ENCODE data around the gene PSMD3.
A peak's percentile ranks its signal among the peaks of the same experiment; 100 is the strongest.

Gene PSMD3

GRCh38 chr17:40024901-40025300 is 44.3 kb downstream of the PSMD3 start:
- no peak for DNase-seq
- intact Hi-C loops (cut with DNase I; ENCODE audit: low total_unique reads) = no loop called here
- Histone ChIP-seq H3K4me3 (no peak overlapping the region), H3K9me3 (no peaks in the 10 kb centered on the region), H3K4me1 (peaks cover 0 to 35% (median 6%) of the 10 kb centered on the region in 4 donors), H3K27me3 (no peaks in the 10 kb centered on the region), H3K27ac (no peak overlapping the region), H3K36me3 (peaks cover 56 to 91% (median 73%) of the 10 kb centered on the region in 3 donors)
- TF ChIP-seq CTCF (IDR thresholded peaks at IDR 0.05) = no peak

GRCh38 chr17:40025559-40025958 is 45.0 kb downstream of the PSMD3 start:
- Histone ChIP-seq H3K4me3 (no peak overlapping the region), H3K36me3 (peaks cover 62 to 91% (median 71%) of the 10 kb centered on the region in 3 donors), H3K27me3 (no peaks in the 10 kb centered on the region), H3K4me1 (peaks cover 0 to 35% (median 6%) of the 10 kb centered on the region in 4 donors), H3K27ac (no peak overlapping the region), H3K9me3 (no peaks in the 10 kb centered on the region)
- DNase-seq = no peak
- no peak for TF ChIP-seq CTCF (IDR thresholded peaks at IDR 0.05)
- intact Hi-C loops (cut with DNase I; ENCODE audit: low total_unique reads) = no loop called here

DNA sequence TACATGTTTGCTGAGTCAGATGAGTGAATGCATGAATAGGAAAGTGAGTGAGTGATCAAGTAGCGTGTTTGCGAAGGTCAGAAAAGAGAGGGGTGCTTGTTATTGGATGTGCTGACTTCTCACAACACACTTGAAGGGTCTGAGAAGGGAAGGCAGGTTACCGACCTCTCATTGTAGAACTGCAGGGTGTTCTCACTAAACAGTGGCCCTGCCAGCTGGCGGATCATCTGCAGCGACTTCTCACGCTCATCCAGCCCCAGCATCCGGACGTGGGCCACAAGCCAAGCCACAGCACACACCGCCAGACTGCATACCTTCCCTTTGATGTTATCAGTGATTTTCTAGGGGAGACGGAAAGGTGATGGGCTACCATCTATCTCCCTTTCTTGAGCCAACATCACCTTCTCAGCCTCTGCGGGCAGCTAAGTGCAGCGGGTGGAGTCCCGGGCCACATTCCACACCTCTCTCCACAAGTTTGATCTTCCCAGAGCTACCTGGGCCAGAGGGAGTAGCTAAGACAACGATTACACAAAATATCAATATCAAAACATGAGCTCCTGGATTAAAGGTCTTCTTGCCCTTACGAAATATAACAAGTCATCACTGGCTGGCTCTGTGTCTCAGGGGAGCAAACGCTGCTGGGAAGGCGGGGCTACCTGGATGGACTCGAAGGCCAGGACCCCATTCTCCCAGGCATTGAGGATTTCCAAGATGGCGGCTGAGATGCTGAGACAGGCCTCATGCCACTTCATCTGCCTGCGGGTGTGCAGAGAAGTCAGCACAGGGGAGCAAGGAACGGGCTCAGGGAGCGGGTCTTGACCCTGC is 45.6 kb downstream of the PSMD3 start:
- no peak for DNase-seq
- H3K36me3 ChIP-seq = peaks cover 68 to 91% (median 74%) of the 10 kb centered on the region in 3 donors
- intact Hi-C loops (cut with DNase I; ENCODE audit: low total_unique reads) = no loop called here

DNA sequence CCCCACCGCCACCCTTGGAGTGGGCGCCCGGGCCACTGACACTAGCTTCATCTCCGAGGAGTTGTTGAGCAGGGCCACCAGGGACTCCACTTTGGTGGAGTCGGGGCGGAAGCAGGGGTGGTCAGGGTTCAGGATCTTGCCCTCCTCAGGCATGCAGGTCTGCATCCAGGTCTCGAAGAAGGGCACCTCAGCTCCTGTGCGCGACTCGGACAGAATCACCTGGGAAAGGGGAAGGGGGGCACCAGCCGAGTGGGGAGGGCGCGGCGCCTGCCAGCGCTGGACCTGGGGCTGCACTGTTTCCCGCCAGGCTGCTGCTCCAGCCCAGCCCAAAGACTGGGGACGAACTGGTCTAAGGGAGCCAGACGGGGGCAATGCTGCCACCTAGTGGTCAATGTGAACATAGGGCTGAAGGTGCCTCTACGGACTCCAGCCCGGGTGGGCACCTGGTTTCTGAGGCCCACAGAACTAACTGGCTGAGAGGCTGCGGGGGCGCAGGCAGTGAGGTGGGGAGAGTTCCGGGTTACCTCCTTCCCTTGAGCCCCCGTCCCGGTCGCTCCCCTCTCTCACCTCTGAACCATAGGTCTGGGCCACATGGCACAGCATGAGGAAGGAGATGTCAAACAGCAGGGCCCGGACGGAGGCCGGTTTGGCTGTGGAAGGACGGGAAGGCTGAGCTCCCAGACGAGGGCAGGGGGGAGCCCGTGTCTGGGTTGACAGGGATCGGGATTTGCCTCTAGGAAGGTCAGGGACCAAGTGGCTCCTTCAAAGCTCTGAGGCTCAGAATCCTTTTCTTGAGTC is 46.4 kb downstream of the PSMD3 start:
- peaks cover 72 to 91% (median 76%) of the 10 kb centered on the region in 3 donors for H3K36me3 ChIP-seq
- H3K9me3 ChIP-seq = no peaks in the 10 kb centered on the region
- peak; percentile 76 to 85 for DNase-seq
- H3K27ac ChIP-seq = peak overlapping the region in 1 of 2 donors; percentile 35
- peaks cover 0 to 34% (median 6%) of the 10 kb centered on the region in 4 donors for H3K4me1 ChIP-seq
- no peak overlapping the region for H3K4me3 ChIP-seq
- H3K27me3 ChIP-seq = no peaks in the 10 kb centered on the region
- peak; percentile 87 to 92 for TF ChIP-seq CTCF (IDR thresholded peaks at IDR 0.05)
- intact Hi-C loops (cut with DNase I; ENCODE audit: low total_unique reads) = no loop called here

More for the DNA sequence above, 45.6 kb downstream of the PSMD3 start:
- H3K27me3 ChIP-seq = no peaks in the 10 kb centered on the region
- no peaks in the 10 kb centered on the region for H3K9me3 ChIP-seq
- peaks cover 0 to 35% (median 6%) of the 10 kb centered on the region in 4 donors for H3K4me1 ChIP-seq
- no peak overlapping the region for H3K27ac ChIP-seq
- H3K4me3 ChIP-seq = no peak overlapping the region
- TF ChIP-seq CTCF (IDR thresholded peaks at IDR 0.05) = no peak

DNA sequence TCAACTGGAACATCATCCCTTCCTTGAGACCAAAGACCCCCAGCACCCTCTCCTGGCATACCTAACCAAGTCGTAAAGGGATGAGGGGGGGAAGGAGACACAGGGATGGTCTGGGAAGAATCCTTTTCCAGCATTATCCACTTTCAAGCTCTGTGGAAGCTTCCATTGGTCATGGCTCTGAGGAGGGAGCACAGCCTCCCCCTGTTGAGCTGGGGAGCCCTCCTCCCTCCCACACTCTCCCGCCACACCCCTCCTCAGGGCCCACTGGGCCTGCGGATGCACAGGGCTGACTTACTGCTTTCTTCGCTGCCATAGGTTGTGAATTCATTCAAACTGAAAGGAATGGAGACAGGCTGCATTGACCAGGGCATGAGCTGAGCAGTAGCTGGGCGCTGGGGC is 47.0 kb downstream of the PSMD3 start:
- Histone ChIP-seq H3K36me3 (peaks cover 72 to 91% (median 76%) of the 10 kb centered on the region in 3 donors), H3K4me3 (no peak overlapping the region), H3K27ac (peak overlapping the region in 1 of 2 donors; percentile 35), H3K27me3 (no peaks in the 10 kb centered on the region), H3K4me1 (peaks cover 0 to 34% (median 6%) of the 10 kb centered on the region in 4 donors), H3K9me3 (no peaks in the 10 kb centered on the region)
- DNase-seq = no peak
- no peak for TF ChIP-seq CTCF (IDR thresholded peaks at IDR 0.05)
- intact Hi-C loops (cut with DNase I; ENCODE audit: low total_unique reads) = no loop called here

Data from tibial artery (tissue), 4 donors.